Measurements from ENCODE around the gene DCXR. TPM values are rescaled to one million over a fixed set of nuclear protein-coding genes. Genes with fewer than 3 reads are reported as not detected.
A peak's percentile ranks its signal among the peaks of the same experiment; 100 is the strongest.

Gene DCXR
- total and polyA plus RNA-seq, 2 of the 4 experiments (the other 2 are of a cell fraction), result 36.6 to 139 TPM

GRCh38 chr17:81996757-81997441 is 40.6 kb downstream of the DCXR start:
- no peak for TF ChIP-seq RFX5 (IDR thresholded peaks at IDR 0.05; ENCODE audit: low read depth, low read length)
- no peak for TF ChIP-seq FOS (IDR thresholded peaks at IDR 0.05; ENCODE audit: low read depth, low read length)
- no peak for TF ChIP-seq MXI1 (IDR thresholded peaks at IDR 0.05; ENCODE audit: borderline replicate concordance, low read depth, low read length)
- TF ChIP-seq RCOR1 (IDR thresholded peaks at IDR 0.05; ENCODE audit: insufficient replicate concordance, low read length), result no peak
- TF ChIP-seq NFE2L2 (IDR thresholded peaks at IDR 0.05; ENCODE audit: low read depth, low read length), result no peak
- no peak for TF ChIP-seq SMC3 (IDR thresholded peaks at IDR 0.05; ENCODE audit: low read depth, low read length)
- TF ChIP-seq POLR2A (IDR thresholded peaks at IDR 0.05; ENCODE audit: low read depth, low read length), result no peak
- TF ChIP-seq USF2 (IDR thresholded peaks at IDR 0.05; ENCODE audit: low read depth, low read length), result no peak
- TF ChIP-seq CTCF (conservative IDR thresholded peaks at IDR 0.05; ENCODE audit: low read depth, low read length), result no peak
- TF ChIP-seq RAD21 (IDR thresholded peaks at IDR 0.05; ENCODE audit: low read length), result no peak
- no peak for TF ChIP-seq CEBPB (IDR thresholded peaks at IDR 0.05; ENCODE audit: low read depth, low read length)
- TF ChIP-seq MAZ (IDR thresholded peaks at IDR 0.05; ENCODE audit: borderline replicate concordance, low read depth, low read length), result no peak
- TF ChIP-seq BHLHE40 (IDR thresholded peaks at IDR 0.05; ENCODE audit: low read depth, low read length), result no peak
- no peak for TF ChIP-seq MAFK (IDR thresholded peaks at IDR 0.05; ENCODE audit: low read depth, low read length)
- no peak for TF ChIP-seq CHD1 (IDR thresholded peaks at IDR 0.05; ENCODE audit: low read depth, low read length)
- no peak for TF ChIP-seq ELK1 (IDR thresholded peaks at IDR 0.05; ENCODE audit: borderline replicate concordance, low read depth, low read length)
- Histone ChIP-seq H2BK5ac (ENCODE audit: low read depth, low read length, poor library complexity, severe bottlenecking) (no peak overlapping the region), H3K36me3 (ENCODE audit: control insufficient read depth, insufficient read depth, low read length) (peaks cover 8% of the 10 kb centered on the region; the same call in 1 of the 2 replicates), H3K9ac (ENCODE audit: low read depth, low read length) (no peak overlapping the region), H3K9me1 (ENCODE audit: insufficient read depth, low read length) (no peaks in the 10 kb centered on the region), H2AK9ac (replicated peaks; ENCODE audit: low read depth, low read length, poor library complexity) (peak overlapping the region; percentile 42), H4K5ac (ENCODE audit: low read depth, low read length) (no peak overlapping the region), H3K27ac (ENCODE audit: insufficient read depth, low read length) (no peak overlapping the region), H3K23ac (ENCODE audit: low read depth, low read length) (no peak overlapping the region), H3K18ac (ENCODE audit: low read depth, low read length) (no peak overlapping the region), H3K79me1 (ENCODE audit: low read depth in 1 of 2, low read length in 2 of 2) (peaks cover 9 to 13% of the 10 kb centered on the region in 2 experiments; a peak in 3 of 4 replicates), H4K91ac (ENCODE audit: insufficient read depth, low read depth, low read length) (no peak overlapping the region), H3K14ac (replicated peaks; ENCODE audit: low read depth, low read length) (no peak overlapping the region), H3K56ac (ENCODE audit: extremely low read depth, insufficient read depth, low read length) (no peak overlapping the region), H3K4ac (ENCODE audit: low read depth, low read length) (no peak overlapping the region), H3K4me1 (ENCODE audit: control insufficient read depth, insufficient read depth, low read length) (peaks cover 8% of the 10 kb centered on the region), H3K4me2 (ENCODE audit: low read depth, low read length) (no peak overlapping the region), H2AK5ac (ENCODE audit: low read depth, low read length) (no peak overlapping the region), H3K9me3 (ENCODE audit: control insufficient read depth, insufficient read depth, low read length) (no peaks in the 10 kb centered on the region), H2BK20ac (ENCODE audit: low read depth, low read length) (no peak overlapping the region), H4K20me1 (ENCODE audit: insufficient read depth, low read length) (no peaks in the 10 kb centered on the region; the same call in 1 of the 2 replicates), H2BK15ac (ENCODE audit: low read depth, low read length) (no peak overlapping the region), H3K4me3 (ENCODE audit: insufficient read depth, low read depth, low read length) (no peak overlapping the region), H2BK120ac (ENCODE audit: low read depth, low read length) (no peak overlapping the region), H3K27me3 (ENCODE audit: control insufficient read depth, insufficient read depth, low read length) (no peaks in the 10 kb centered on the region), H4K8ac (ENCODE audit: low read depth in 2 of 2, low read length in 2 of 2) (no peak overlapping the region), H2AFZ (replicated peaks; ENCODE audit: low read length, poor library complexity) (peak overlapping the region; percentile 70)
- WGBS, 2 experiments (ENCODE audit: extremely low coverage in 2 of 2, insufficient read length in 1 of 2), result 94% methylated on average over 18 of the region's 30 CpGs; no CpG with 5 or more reads in 1 of the 2 experiments
- POLR2A ChIA-PET (ENCODE audit: unreplicated experiment), result no interaction called here
- dilution Hi-C loops (cut with HindIII; ENCODE audit: low sequenced_read_pairs, unreplicated experiment) (no loop called here), intact Hi-C loops (cut with micrococcal nuclease) (no loop called here), in situ Hi-C loops (cut with MboI; ENCODE audit: low sequenced_read_pairs) (no loop called here)
- no peak for ATAC-seq (ENCODE audit: low read depth)
- BruUV-seq (replicated peaks), result no TSS peak
- CTCF ChIA-PET, result no interaction called here
- no peak for DNase-seq

All from IMR-90 (cell line).